Germinal center (tissue), 1 donor: Measurements from ENCODE around the gene GALNT17.

Experiments
- DNase-seq: peaks from one replicate; pipeline ENCODE4 v3.0.0; 2012; ENCODE audit warnings: mixed read lengths, low spot score

Gene GALNT17

DNA sequence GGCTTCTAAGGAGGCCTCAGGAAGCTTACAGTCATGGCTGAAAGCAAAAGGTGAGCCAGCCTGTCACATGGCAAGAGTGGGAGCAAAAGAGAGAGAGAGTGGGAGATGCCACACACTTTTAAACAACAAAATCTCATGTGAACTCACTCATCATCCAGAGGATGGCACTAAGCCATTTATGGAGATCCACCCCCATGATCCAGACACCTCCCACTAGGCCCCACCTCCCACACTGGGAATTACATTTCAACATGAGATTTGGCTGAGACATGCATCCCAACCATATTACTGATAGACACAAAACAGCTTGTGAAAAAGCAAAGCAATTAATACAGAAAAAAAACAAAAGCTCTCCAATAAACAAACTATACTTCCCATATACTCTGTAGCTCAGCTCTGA, 210.3 kb downstream of the GALNT17 start:
- no peak for DNase-seq

DNA sequence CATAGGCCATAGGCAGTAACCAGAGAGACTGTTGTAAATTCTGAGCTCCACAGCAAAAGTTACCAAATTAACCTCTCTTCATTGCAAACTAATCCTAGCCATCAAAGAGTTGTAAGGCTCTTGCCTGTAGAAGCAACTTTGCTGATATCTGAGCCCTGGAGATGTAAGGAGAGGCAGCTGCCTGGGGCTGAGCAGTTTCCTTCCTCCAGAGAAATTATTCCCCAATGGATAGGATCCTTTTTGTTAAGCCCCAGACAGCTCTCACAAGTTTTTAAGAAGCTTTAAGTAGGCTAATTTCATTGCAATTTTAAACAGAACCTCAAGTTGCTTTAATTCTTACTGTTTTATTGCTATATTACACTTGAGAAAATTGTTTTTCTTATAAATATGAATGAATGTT, 211.1 kb downstream of the GALNT17 start:
- no peak for DNase-seq

DNA sequence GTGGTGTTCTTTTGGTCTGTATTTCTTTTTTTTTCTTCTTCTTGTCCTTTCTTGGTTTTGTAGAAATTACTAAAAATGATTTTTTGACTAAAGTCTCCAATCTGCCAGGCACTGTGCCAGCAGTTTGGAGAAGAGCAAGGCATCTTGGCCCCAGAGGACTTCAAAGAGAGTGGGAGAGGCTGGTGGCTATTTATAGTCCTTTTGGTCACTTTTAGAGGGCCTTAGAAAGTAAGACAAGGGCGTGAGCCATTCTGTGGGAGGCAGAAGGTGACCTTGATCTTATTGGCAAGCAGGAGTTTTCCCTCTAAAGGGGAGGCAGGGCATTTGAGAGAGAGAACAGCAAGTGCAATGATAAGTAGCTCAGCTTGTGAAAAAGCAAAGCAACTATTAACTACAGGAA, 211.9 kb downstream of the GALNT17 start:
- no peak for DNase-seq

DNA sequence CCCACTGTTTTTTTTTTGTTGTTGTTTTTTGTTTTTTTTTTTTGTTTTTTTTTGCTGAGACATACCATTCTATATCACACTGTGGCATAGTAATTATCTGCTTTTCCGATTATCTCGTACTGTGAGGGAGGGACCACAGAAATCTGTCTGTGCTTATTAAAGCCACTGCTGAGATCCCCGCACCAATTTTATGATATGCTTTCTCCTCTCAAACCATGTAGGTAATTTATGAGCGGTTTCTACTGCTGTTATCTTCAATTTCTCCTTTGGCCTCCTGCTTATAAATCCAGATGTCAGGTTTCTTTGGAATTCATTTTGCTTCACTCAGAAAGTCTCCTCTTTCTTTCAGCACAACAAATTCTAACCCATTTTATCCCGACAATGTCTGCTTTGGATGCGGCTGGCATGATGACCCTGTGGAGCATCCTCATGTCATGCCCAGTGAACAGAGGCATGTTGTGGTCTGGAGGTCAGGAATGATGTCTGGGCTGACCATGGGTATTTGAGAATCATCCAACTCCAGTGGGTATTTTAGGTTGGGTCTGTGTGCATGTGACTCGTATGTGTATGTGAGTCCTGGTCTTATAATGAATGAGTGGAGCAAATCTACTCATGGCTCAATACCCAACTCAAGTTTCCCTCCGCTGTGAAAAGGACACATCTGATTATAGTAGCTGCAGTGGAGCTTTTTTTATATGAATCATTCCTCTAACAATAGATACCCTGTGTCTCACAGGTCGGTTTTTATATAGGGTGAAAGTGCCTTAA, 213.4 kb downstream of the GALNT17 start:
- no peak for DNase-seq

DNA sequence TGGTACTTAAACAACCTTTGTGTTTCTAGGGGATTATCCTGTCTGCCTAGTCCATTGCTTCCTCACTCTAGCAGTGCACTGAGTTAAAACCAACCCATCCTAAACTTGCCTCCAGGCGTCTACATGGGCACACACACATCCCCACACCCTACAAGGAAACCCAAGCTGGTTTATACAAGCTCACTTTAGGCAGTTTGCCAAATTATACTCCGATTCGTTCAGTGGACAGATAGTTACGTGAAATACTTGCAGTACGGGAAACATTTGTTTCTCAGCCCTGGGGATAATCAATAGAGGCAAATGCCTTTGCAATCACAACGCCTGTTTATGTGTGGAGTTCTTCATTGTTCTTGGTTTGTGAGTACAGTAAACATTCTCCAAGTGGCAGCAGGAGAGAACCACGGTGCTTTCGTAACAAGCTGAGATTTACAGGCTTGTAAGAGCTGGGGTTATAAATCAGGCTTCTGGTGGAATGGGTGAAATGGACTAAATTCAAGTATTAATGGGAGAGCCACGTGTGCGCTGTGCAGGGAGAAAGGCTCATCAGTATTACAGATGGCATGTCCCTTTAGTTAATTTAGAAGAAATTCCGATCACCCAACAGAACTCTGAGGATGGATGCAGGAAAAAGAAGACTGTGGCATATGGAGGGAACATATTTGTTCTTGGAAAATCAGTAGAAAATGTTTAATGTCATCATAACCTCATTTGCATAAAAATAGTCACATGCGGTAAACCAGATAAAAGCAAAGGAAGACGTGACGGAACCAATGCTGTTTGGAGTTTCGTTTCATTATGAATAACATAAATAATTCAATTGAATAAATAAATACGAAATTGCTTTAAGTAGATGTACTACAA, 217.1 kb downstream of the GALNT17 start:
- no peak for DNase-seq

DNA sequence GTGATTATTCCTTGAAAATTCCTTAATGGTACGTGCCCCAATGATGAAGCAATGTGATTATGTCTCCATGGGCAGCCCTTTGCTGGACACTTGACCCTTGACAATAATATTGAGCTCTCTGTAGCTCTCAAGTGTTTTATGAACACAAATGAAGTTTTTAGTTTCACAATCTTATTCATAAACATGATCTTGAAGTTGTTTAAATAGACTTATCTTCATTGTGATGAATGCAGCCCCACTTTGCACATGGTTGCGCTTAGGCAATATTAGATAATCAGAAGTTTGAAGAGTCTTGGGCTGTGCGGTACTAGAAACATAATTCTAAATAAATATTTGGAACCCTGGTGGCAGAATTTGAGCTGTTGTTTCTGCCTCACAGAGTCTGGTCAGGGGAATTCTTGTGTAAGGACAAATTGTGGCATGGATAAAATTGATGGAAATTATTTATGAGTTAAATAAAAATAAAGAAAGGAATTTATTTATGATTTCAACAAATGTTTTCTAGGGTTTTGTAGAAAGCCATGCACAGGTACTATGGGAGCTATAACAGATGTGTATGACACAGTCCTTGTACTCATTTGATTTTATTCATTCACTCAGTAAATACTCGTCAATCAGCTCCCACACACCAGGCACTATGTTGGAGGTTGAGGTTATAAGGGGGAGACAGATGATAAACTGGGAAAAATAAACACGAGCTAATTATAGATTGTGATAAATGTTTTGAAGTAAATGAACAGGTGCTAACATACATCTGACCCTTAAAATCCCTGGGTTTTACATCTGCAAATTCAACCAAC, 217.9 kb downstream of the GALNT17 start:
- no peak for DNase-seq

DNA sequence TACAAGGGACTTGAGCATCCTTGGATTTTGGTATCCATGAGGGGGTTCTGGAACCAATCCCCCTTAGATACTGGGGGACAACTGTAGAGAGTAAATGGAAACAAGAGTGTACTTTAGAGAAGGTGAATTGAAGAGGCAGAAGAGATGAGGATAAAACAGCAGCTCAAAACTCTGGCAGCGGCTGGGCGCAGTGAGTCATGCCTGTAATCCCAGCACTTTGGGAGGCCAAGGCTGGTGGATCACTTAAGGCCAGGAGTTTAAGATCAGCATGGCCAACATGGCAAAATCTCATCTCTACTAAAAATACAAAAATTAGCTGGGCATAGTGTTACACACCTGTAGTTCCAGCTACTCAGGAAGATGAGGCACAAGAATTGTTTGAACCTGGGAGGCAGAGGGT, 218.7 kb downstream of the GALNT17 start:
- DNase-seq, result no peak

DNA sequence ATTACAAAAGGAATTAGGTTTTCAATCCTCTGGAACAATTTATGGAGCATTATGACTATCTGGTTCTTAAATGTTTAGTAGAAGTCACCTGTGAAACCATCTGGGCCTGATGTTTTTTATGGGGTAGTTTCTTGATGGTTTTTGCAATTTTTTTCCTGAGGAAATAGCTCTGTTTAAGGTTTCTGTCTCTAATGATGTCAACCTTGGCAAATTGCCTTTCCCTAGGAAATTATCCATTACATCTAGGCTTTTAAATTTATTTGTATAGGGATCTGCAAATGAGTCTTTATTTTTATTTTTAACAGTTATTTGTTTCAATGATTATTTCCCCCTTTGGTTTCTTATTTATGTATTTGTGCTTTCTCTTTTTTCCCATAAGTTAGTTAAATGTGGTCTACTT, 222.8 kb downstream of the GALNT17 start:
- DNase-seq, result no peak

DNA sequence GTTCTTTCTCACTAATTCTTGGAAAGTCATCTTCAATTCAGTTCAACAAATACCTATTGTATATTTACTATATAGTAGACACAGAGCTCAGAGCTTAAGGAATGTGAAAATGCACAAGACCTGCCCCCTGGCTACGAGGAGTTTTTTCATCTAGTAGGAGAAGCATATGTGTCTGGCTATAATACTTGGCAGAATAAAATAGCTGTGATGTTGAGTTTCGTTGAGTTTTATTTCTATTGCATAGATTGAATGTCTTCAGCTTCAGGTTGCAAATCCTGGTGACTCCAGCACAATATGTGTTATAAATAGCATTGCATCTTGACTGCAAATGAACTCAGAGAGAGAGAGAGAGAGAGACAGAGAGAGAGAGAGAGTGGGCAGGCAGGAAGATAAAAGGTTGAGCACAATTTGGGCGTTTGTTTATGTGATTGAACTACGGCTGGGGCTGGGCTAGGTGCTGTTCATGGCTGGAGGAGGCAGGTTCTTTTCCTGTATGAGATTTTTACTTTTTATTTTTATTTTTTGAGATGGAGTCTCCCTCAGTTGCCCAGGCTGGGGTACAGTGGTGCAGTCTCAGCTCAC, 229.6 kb downstream of the GALNT17 start:
- DNase-seq, result no peak

DNA sequence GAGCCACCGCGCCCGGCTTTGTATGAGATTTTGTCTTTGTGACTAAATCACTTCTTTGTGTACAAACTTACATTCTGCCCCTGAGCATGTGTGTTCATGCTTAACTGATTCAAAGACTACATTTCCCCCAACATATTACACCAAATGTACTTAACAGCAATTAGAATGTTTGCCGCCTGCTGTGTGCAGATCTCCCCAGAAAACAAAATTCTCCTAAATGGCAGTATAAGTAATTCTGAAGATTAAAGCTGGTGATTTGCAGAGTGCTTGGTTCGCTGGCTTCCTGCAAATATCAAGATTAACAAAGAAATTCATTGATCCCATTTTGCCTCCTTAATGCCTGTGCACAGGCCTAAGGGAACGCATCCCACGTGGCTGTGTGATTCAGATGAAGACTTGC, 230.3 kb downstream of the GALNT17 start:
- no peak for DNase-seq

DNA sequence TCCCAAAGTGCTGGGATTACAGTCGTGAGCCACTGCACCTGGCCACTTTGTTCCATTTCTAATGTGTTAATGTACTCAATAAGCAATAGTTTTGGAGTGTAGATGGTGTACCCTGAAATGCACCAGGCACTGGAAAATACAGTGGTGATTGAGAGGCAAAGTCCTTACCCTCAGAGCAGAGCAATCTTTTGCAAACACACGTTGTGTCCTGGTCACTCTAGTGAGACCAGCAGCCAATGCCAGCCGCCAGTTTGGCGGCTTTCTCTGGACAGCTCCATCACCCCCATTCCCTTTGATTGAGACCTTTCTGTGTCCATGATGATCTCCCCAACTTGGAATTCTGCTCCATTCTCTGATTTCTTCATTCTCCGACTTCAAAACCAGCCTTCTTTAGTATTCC, 231.3 kb downstream of the GALNT17 start:
- DNase-seq, result no peak

DNA sequence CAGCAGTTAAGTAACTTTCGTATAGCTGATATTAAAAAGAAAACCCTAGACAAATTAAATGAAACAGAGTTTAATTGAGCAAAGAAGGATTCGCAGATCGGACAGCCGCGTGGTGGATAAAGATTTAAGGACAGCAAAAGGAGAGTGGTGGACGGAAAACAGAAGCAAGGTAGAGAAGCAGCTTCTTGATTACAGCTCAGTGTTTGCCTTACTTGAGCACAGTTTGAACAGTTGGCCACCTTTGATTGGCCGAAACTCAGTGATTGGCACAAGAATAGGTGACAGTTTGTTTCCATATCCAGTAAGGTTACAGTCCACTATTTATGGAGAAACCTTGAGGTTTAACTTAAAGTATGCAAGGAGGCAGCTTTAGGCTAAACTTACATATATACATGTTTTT, 231.7 kb downstream of the GALNT17 start:
- no peak for DNase-seq

DNA sequence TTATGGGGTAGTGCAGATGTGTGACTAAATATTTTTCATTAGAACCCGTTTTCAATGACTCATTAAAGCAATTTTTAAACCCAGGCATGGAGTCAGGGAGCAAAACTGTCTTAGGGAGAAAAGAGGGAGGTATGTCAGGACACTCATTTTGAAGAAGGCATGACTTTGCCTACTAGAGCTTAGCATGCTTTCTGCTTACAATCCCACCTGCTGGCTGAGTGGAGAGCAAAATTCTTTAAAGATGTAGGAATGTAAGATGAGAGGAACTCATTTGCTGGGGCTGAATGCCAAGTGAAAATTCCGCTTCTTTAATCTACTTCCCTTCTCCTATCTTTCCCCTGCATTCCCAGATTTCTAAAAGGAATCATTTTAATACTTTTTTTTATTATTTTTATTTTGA, 232.6 kb downstream of the GALNT17 start:
- no peak for DNase-seq

DNA sequence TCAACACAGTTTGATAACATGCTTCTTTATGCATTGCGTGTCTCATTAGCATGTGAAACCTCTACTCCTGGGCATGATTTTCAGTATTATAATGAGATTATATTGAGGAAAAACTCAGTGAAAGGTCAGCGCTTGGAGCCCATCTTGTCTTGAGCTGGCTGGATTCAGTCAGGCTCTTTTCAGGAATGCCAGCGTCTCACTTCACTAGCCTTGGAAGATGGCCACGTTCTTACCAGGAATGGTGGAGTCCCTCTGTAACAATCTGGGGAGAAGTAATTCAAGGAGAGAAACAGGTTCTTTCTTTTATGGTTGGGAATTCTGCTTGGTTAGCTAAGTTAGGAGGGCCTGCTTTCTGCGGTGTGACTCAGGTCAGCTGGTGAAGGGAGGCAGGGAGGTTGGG, 241.0 kb downstream of the GALNT17 start:
- DNase-seq, result no peak

DNA sequence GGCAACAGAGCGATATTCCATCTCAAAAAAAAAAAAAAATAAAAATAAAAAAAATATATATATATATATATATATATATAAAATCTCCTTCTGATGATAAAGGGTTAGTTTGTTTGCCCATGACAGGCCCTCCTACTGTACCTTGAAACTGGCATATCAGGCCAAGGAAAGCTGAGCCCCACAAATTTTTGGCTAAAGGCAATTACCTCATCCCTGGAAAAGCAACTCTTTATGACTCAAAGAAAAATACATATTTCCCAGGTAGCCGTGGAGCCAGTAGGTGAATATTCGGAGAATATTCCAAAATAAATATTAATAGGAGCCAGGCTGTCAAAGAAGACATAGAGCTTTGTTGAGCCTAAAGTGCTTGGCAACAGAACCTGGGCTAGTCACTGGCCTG, 245.1 kb downstream of the GALNT17 start:
- no peak for DNase-seq

DNA sequence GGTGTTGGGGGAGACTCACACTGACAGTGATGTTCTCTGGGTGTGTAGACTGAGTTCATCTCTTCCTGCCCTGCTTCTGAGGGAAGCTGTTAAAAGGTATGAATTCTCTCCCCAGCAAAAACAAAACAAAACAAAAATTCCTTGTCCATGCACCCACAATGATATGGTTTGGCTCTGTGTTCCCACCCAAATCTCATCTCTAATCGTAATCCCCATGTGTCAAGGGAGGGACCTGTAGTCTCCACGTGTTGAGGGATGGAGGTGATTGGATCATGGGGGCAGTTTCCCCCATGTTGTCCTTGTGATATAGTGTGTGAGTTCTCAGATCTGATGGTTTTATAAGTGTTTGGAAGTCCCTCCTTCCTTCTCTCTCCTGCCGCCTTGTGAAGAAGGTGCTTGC, 245.5 kb downstream of the GALNT17 start:
- no peak for DNase-seq

DNA sequence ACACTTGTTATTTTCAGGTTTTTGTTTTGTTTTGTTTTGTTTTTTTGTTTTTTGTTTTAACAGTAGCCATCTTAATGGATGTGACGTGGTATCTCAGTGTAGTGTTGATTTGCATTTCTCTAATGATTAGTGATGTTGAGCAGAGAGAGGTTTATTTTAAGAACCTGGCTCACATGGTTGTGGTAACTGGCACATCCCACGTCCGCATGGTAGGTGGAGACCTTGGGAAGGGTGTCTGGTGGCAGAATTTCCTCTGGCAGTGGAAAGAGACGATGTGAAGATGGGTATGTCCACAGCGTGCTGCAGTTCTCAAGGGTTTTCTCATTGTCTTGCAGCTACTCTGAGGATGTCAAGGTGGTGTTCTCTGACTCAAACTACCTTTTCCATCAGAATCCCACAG, 252.2 kb downstream of the GALNT17 start:
- DNase-seq, result no peak

DNA sequence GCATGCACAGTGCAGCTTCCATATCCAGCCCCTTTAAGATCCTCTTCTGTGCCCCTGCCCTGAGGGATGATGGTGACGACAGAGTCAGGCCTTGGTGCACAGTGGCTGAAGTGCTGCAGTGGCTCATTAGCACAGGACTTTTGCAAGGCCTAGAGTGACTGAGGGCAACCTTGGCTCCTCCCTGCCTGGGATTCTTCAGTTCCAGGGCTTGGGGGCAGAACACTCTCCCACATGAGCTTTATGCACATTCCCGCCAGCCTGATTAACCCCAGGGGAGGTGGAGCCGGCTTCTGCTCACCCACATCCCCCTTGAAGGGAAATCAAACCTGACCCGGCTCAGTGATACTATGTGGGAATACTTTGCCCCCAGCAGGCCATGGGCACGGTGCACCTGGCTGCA, 253.4 kb downstream of the GALNT17 start:
- DNase-seq, result no peak

DNA sequence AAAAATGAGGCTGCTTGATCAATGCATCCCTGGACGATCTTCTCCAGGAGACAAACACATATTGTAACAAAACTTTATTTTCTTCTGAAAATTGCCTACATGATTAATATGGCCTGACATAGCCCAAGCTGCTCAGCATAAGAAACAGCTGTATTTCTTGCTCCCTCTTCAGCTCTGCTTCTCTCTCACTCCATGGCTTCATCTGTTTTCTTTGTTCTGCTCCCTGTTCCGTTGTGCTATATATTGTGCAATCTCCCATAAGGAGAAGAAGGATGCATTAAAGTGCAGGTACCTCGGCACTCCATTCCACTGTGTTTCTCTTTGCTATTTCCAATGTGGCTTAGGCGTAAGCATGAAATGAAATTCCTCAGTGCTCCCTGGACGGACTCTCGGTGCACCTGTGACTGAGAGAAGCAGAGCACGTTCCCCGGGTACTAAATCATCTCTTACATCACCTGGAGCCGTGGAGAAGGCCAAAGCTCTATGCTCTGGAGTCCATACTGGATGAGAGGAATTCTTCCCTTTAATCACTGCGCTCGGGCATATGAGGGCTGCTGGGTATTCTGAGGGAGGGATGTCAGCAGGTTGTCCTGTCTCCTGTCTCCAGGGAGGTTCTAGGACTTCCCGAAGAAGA, 254.3 kb downstream of the GALNT17 start:
- DNase-seq, result no peak

DNA sequence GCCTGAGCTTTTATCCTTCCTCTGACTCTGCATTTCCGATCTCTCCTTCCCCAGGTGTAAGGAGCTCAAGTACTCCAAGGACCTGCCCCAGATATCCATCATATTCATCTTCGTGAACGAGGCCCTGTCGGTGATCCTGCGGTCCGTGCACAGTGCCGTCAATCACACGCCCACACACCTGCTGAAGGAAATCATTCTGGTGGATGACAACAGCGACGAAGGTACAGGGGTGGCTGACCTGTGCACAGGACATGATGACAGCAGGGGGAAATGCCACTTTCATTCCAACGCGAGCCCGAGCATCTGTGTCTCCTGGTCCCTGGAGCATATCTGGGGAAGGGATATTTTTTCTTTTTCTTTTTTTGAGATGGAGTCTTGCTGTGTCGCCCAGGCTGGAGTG, 256.2 kb downstream of the GALNT17 start:
- no peak for DNase-seq

DNA sequence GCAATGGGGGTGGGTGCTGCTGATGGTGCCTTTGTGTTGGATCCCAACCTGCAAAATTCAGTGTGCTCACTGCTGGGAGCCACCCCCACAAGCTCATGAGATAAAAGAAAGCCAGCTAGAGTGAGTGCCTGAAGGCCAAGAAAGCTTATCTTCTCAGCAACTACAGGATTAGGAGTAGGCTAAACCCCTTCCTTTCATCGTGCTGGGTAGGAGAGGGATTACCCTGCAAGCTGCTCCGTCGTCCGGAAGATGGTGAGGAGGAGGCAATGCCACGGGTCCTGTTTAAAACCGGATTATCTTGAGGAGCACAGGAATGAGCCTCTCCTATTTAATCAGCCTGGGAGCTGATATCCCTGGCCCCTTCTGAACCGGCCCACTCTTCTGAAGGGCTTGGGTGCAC, 258.0 kb downstream of the GALNT17 start:
- no peak for DNase-seq

DNA sequence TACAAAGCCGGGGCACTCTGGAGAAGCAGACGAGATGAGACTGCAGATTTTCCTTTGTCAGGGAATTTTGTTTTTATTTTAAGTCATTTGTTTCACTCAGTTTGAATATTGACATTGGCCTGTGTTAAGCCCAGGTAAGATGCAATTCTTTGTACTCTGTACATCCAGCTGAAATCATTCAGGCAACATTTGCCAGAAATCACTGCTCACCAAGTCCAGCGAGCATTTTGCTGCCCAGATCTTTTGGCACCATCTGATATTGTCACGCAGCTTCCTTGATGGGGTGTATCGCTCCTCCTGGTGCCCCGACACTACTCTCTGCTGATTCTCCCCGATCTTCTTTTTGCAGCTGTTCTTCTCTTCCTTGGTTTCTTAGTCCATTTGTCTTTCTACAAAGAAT, 261.7 kb downstream of the GALNT17 start:
- no peak for DNase-seq
